Peyer's patch (tissue), 4 donors: Measurements from ENCODE around the gene HEXIM1. TPM values are rescaled to one million over a fixed set of nuclear protein-coding genes. Genes with fewer than 3 reads are reported as not detected.

ENCODE experiments used
- DNase-seq, 3 donors: peaks; one replicate each; pipeline ENCODE4 v3.0.0-alpha.2; 2017 to 2019
- H3K27ac ChIP-seq, 4 donors: fragments of 200-600 bp; sonication (generic); one replicate each; pipeline ENCODE4 v1.5.1; 2016 to 2019
- H3K27me3 ChIP-seq, 2 donors: fragments of 200-600 bp; sonication (generic); one replicate each; pipeline ENCODE4 v1.5.1; 2019
- H3K36me3 ChIP-seq, 3 donors: fragments of 200-600 bp; sonication (generic); one replicate each; pipeline ENCODE4 v1.5.1; 2016 to 2019
- H3K4me1 ChIP-seq, 4 donors: fragments of 200-600 bp; sonication (generic); one replicate each; pipeline ENCODE4 v1.5.1; 2016 to 2019
- H3K4me3 ChIP-seq, 4 donors: fragments of 200-600 bp; sonication (generic); 1 replicate in 3 of 4; 2 replicates in 1 of 4; pipeline ENCODE4 v1.5.1; 2016 to 2019; ENCODE audit warnings: mild to moderate bottlenecking in 1 of 4
- H3K9me3 ChIP-seq, 4 donors: fragments of 200-600 bp; sonication (generic); one replicate each; pipeline ENCODE4 v1.5.1; 2016 to 2019; ENCODE audit warnings: mild to moderate bottlenecking in 1 of 4
- POLR2A ChIP-seq, 2 donors: fragments of 450-650 bp; IDR thresholded peaks; one replicate each; pipeline ENCODE4 v1.5.1; 2017; ENCODE audit warnings: antibody characterized with exemption in 2 of 2, mild to moderate bottlenecking in 2 of 2, moderate library complexity in 2 of 2
- total RNA-seq, 4 donors: library from RNA; depleted of rRNA; stranded (reverse); fragments of >200 nt; gene quantifications; one replicate each; pipeline ENCODE4 v1.1.0, GENCODE V29; 2016
- TF ChIP-seq, protein P1 (sequence below), 6 experiments: fragments of 450-650 bp in 4 of 6; fragments of 200-600 bp in 2 of 6; sonication (generic) in 1 of 6; IDR thresholded peaks; one replicate each; pipeline ENCODE4 v1.5.1; 2017 to 2019; ENCODE audit warnings: antibody characterized with exemption in 6 of 6, mild to moderate bottlenecking in 3 of 6, moderate library complexity in 1 of 6

HEXIM1 gene
- total RNA-seq, 4 donors from 2014 or later = 24.3 to 41.8 (median 31.7) TPM

DNA sequence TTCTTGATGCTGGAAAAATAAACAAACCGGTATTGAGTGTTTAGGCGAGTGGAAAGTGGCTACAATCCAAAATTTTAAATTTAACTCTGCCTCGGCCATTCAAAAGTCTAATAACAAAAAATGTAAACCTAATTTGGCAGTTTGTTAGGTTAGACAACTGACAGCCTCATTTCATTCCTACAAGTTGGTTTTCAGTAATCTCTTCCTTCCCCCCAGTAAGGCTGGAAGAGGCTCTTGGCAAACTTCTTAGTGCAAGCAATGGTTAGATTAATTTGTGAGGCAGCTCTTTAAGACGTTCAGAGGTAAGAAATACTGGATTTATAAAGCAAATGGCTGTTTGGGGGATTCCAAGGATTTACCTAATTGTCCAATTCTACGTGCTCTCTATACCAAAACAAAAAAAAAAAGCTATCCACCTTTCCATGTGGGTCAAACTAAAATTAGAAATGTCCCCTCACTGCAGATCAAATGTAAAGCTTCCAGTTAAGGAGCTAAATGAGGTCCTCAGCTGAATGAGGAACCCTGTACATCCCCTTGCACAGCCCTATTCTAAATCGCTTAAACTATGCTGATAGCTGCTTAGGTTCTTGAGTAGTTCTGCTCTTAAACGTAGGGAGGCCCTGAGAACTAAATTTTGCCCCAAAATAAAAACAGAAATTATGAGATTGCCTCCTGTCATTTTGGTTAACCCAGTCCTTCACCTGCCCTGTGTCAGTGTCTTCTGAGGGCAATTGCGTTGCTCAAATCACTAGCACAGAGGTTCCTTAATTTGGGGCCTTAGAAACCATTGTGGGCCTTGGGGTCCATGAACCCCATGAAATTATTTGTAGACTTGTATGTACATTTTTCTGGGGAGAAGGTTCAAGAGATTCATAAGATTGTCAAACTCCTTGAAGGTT is 2.9 kb downstream of the HEXIM1 start:
- DNase-seq = no peak
- no peak for TF ChIP-seq POLR2A (IDR thresholded peaks at IDR 0.05)
- TF ChIP-seq, protein P1, sequence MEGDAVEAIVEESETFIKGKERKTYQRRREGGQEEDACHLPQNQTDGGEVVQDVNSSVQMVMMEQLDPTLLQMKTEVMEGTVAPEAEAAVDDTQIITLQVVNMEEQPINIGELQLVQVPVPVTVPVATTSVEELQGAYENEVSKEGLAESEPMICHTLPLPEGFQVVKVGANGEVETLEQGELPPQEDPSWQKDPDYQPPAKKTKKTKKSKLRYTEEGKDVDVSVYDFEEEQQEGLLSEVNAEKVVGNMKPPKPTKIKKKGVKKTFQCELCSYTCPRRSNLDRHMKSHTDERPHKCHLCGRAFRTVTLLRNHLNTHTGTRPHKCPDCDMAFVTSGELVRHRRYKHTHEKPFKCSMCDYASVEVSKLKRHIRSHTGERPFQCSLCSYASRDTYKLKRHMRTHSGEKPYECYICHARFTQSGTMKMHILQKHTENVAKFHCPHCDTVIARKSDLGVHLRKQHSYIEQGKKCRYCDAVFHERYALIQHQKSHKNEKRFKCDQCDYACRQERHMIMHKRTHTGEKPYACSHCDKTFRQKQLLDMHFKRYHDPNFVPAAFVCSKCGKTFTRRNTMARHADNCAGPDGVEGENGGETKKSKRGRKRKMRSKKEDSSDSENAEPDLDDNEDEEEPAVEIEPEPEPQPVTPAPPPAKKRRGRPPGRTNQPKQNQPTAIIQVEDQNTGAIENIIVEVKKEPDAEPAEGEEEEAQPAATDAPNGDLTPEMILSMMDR (IDR thresholded peaks at IDR 0.05) = no peak
- peaks cover 0 to 39% (median 11%) of the 10 kb centered on the region in 4 donors for H3K4me1 ChIP-seq
- no peaks in the 10 kb centered on the region for H3K9me3 ChIP-seq
- H3K27ac ChIP-seq = peak overlapping the region; percentile 55 to 97 (median 81)
- no peaks in the 10 kb centered on the region for H3K36me3 ChIP-seq
- H3K4me3 ChIP-seq = peak overlapping the region in 2 of 4 donors; percentile 77 to 79
- no peaks in the 10 kb centered on the region for H3K27me3 ChIP-seq

- H3K4me1 ChIP-seq = peaks cover 0 to 54% (median 19%) of the 10 kb centered on the region in 4 donors
- H3K9me3 ChIP-seq = no peaks in the 10 kb centered on the region
- no peak overlapping the region for H3K4me3 ChIP-seq
- DNase-seq = no peak
- H3K27me3 ChIP-seq = no peaks in the 10 kb centered on the region
- H3K36me3 ChIP-seq = no peaks in the 10 kb centered on the region
- TF ChIP-seq, protein P1 (IDR thresholded peaks at IDR 0.05) = no peak
- no peak overlapping the region for H3K27ac ChIP-seq
Measured at GRCh38 chr17:45155029-45155428, 6.8 kb downstream of the HEXIM1 start.

DNA sequence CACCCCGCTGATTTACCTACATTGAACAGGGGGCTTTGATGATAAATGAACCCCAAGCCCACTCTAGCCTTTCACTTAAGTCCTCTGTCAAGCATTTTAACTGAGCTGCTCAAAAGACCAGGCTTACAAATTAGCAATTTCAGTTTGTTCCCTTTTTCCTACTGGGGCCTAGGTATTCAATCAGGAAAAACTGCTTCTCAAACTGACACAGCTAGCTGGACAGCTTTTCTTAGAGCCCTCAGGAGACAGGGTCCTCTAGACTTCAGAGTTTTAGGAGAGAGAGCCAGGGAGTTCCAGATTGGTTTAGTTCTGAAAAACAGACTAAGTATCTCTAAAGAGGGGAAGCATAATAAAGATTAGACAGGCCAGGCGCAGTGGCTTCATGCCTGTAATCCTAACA is 7.2 kb downstream of the HEXIM1 start:
- H3K27me3 ChIP-seq = no peaks in the 10 kb centered on the region
- no peaks in the 10 kb centered on the region for H3K9me3 ChIP-seq
- H3K4me3 ChIP-seq = no peak overlapping the region
- no peak overlapping the region for H3K27ac ChIP-seq
- DNase-seq = no peak
- TF ChIP-seq POLR2A (IDR thresholded peaks at IDR 0.05) = no peak
- TF ChIP-seq, protein P1 (IDR thresholded peaks at IDR 0.05) = no peak
- H3K4me1 ChIP-seq = peaks cover 0 to 55% (median 19%) of the 10 kb centered on the region in 4 donors
- no peaks in the 10 kb centered on the region for H3K36me3 ChIP-seq

DNA sequence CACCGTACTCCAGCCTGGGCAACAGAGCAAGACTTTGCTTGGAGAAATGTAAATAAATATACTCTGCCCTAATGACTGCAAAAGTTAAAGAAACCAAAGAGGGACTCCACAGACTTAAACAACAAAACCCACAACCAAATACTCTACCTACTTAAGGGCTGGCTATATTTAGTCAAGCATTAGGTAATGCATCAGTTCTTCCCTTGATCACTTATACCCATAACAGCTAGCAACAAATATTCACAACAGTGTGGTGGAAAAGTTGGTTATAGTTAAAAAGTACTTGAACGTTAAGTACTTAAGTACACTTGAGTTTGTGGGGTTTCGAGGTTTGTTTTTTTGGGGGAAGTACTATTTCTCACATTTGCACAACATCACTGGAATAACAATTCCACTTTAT is 8.0 kb downstream of the HEXIM1 start:
- Histone ChIP-seq H3K4me1 (peaks cover 0 to 47% (median 15%) of the 10 kb centered on the region in 4 donors), H3K27ac (no peak overlapping the region)
- no peak for DNase-seq

DNA sequence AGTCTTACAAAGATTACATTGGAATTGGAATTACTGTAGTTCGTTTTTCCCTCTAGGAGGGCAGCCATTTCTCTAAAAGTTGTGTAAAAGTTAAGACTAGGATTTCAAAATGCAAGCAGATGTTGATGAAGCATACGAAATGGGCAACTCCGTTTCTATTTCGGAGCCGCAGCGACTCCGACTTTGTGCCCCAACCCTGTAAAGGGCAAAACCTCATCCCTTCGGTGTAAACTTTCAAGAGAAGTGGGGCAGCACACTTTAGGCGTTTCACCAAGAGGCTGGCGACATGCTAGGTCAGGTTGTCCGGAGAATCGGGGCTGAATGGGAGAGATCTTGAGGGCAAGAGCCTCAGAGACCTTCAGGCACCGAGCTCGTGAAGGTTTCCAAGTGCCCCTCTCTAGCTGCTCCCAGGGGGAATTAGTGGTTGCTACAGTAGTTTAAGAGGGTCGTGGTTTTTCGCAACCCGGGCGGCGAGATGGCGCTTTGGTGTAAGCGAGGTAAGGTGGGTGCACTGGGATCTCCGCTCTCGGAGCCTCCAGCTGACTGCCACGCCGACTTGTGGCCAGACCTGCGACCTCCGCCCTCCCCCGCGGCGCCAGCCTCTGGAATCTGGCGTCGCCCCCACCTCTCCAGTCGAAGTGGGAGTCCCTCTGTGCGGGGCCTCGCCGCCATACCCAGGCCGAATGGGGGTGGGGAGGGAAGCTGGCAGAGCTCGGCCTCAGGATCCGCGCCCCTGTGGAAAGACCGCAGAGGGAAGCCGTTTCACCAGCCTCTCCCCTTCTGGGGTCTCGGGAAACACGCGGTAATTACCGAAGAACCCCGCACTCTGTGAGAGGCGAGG is 12.4 kb downstream of the HEXIM1 start:
- H3K27ac ChIP-seq = peak overlapping the region; percentile 97 to 100 (median 98)
- no peaks in the 10 kb centered on the region for H3K27me3 ChIP-seq
- peaks cover 0 to 38% (median 12%) of the 10 kb centered on the region in 4 donors for H3K4me1 ChIP-seq
- H3K9me3 ChIP-seq = no peaks in the 10 kb centered on the region
- H3K36me3 ChIP-seq = no peaks in the 10 kb centered on the region
- peak overlapping the region; percentile 66 to 97 (median 80) for H3K4me3 ChIP-seq
- TF ChIP-seq, protein P1 (IDR thresholded peaks at IDR 0.05) = peak in 2 of 6 experiments; percentile 30 to 32
- TF ChIP-seq POLR2A (IDR thresholded peaks at IDR 0.05) = no peak
- DNase-seq = peak; percentile 65 to 81 (median 81)

More for the DNA sequence above, 8.0 kb downstream of the HEXIM1 start:
- Histone ChIP-seq H3K27me3 (no peaks in the 10 kb centered on the region), H3K9me3 (no peaks in the 10 kb centered on the region), H3K36me3 (no peaks in the 10 kb centered on the region), H3K4me3 (no peak overlapping the region)
- TF ChIP-seq, protein P1 (IDR thresholded peaks at IDR 0.05) = no peak
- no peak for TF ChIP-seq POLR2A (IDR thresholded peaks at IDR 0.05)
